Ishikawa (cell line): ENCODE data around the gene CERK.

Experiments
- CEBPB ChIP-seq: IDR thresholded peaks from 2 replicates; pipeline ENCODE4 v1.6.1; 2012
- CREB1 ChIP-seq: IDR thresholded peaks from 2 replicates; pipeline ENCODE4 v1.6.1; 2012; ENCODE audit warnings: low read depth
- EGR1 ChIP-seq: IDR thresholded peaks from 2 replicates; pipeline ENCODE4 v1.6.1; 2012
- EP300 ChIP-seq: IDR thresholded peaks from 2 replicates; pipeline ENCODE4 v1.6.1; 2012; ENCODE audit warnings: borderline replicate concordance
- FOXM1 ChIP-seq: IDR thresholded peaks from 2 replicates; pipeline ENCODE4 v1.6.1; 2012; ENCODE audit warnings: low read depth, borderline replicate concordance
- MAX ChIP-seq: IDR thresholded peaks from 2 replicates; pipeline ENCODE4 v1.6.1; 2012
- NFIC ChIP-seq: IDR thresholded peaks from 2 replicates; pipeline ENCODE4 v1.6.1; 2012
- RAD21 ChIP-seq: IDR thresholded peaks from 2 replicates; pipeline ENCODE4 v1.6.1; 2012; ENCODE audit warnings: low read depth
- REST ChIP-seq: IDR thresholded peaks from 2 replicates; pipeline ENCODE4 v1.6.1; 2012; ENCODE audit warnings: low read depth, mild to moderate bottlenecking
- TAF1 ChIP-seq: IDR thresholded peaks from 2 replicates; pipeline ENCODE4 v1.6.1; 2012; ENCODE audit warnings: low read depth, mild to moderate bottlenecking
- TCF12 ChIP-seq: IDR thresholded peaks from 2 replicates; pipeline ENCODE4 v1.6.1; 2012; ENCODE audit warnings: low read depth
- TEAD4 ChIP-seq: IDR thresholded peaks from 2 replicates; pipeline ENCODE4 v1.6.1; 2012
- USF1 ChIP-seq: IDR thresholded peaks from 2 replicates; pipeline ENCODE4 v1.6.1; 2012
- YY1 ChIP-seq: IDR thresholded peaks from 2 replicates; pipeline ENCODE4 v1.6.1; 2012; ENCODE audit warnings: low read depth
- ZBTB7A ChIP-seq: IDR thresholded peaks from 2 replicates; pipeline ENCODE4 v1.6.1; 2012; ENCODE audit warnings: low read depth

The CERK gene

GRCh38 chr22:46695346-46696228, 42.5 kb downstream of the CERK start:
- TF ChIP-seq YY1: no peak
- TF ChIP-seq RAD21: no peak
- no peak for TF ChIP-seq EP300
- no peak for TF ChIP-seq FOXM1
- TF ChIP-seq TEAD4: no peak
- no peak for TF ChIP-seq REST
- no peak for TF ChIP-seq EGR1
- no peak for TF ChIP-seq CREB1

GRCh38 chr22:46694416-46695170, 43.5 kb downstream of the CERK start:
- no peak for TF ChIP-seq NFIC

GRCh38 chr22:46693634-46694415, 44.2 kb downstream of the CERK start:
- TF ChIP-seq TCF12 (no peak), MAX (no peak), REST (no peak), TAF1 (no peak), FOXM1 (no peak), NFIC (no peak), CREB1 (no peak), ZBTB7A (no peak)

- TF ChIP-seq TEAD4: no peak
- TF ChIP-seq REST: no peak
- TF ChIP-seq FOXM1: no peak
- TF ChIP-seq MAX: no peak
- no peak for TF ChIP-seq TAF1
- no peak for TF ChIP-seq EP300
- no peak for TF ChIP-seq USF1
- TF ChIP-seq RAD21: no peak
- TF ChIP-seq EGR1: no peak
- no peak for TF ChIP-seq TCF12
- TF ChIP-seq ZBTB7A: no peak
- TF ChIP-seq NFIC: no peak
- TF ChIP-seq CREB1: no peak
- TF ChIP-seq YY1: no peak
- TF ChIP-seq CEBPB: no peak
Observed at GRCh38 chr22:46691571-46691970, 46.5 kb downstream of the CERK start.
